Stimulated activated CD4-positive, alpha-beta T cell treated with anti-CD3 and anti-CD28 coated beads, Interleukin-4, amount 100 ng/mL, for 1 hour (primary cell): Measurements from ENCODE around the gene FMNL2.

Source experiments
- DNase-seq: peaks from one replicate; pipeline ENCODE4 v3.0.0-alpha.2; 2020

The FMNL2 gene

DNA sequence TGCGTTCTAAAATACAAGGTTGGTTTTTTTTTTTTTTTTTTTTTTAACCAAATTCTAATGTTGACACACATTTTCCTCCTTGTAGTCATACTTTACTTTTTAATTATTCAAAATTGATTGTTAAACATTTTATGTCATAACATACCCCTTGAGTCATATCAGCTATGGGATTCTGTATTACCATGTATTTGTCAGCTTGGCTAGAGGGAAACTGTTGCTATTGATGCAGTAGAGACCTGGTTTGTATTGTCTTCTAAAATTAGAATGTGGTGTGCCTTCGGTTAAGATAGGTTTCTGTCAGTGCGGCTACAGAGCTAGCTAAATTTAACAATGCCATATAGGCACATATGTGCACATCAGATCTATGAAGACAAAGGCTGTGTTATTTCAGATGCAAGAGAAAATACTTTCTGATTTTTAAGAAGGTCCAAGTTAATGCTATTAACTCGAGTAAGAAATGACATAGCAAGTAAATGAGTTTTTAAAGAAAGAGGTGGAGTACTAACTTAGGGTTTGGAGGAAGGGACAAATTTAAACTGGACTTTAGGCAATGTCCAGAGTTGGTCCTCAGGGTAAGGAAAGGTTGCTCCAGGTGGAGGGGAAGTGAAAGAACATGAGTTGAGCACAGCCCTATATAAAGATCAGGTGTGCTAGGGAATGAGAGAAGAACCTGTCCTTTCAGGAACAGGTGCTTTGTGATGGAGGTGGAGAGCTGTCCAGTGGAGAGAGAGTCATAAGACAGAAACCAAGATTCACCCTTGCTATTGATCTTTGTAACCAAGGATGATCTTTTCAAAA lies 230.0 kb downstream of the FMNL2 start:
- no peak for DNase-seq

DNA sequence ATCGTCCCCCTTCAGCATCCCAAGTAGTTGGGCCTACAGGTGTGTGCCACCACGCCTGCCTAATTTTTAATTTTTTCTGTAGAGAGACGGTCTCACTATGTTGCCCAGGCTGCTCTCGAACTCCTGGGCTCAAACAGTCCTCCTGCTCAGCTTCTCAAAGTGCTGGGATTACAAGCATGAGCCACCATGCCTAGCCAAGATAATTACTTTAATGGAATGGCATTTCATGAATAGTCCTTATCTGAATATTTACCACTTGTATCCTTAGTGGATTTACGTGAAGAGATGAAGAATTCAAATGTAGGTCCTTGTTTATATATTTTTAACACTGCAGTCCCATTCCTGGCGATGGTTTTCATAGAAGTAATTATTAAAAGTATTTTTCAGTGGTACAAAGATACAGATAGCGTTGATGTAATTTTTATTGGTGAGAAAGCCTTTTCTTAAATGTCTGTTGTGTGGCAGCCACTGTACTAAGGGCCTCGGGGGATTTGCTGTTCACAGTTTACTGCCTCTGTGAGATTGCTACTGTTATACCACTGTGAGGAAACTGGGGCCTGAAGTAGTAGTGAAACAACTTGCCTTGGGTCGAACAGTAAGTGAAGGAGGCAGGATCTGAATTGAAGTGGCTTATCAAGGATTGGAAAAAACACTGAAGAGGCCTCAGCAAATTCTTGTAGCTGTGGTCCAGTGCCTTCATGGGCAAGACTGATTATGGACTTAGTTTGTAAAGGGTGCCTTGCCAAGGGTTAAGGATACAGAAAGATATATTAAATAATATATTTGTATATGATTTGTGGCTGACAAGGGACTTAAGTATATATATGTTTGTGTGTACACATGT lies 231.1 kb downstream of the FMNL2 start:
- DNase-seq, result no peak

DNA sequence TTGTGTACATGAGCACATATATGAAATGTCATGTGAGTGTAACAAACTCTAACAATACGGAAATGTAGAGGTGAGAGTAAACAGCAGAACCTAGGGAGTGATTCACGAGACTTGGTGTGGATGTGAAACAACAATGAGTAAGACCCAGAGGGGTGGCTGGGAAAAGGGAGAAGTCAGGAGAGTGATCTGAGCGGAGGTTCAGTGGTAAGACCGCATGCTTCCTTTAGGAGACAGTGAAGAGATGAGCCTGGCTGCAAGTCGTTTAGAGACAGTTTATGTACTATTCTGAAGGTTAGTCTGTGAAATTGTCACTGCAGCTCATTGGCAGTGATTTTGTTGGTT lies 231.7 kb downstream of the FMNL2 start:
- DNase-seq, result no peak

DNA sequence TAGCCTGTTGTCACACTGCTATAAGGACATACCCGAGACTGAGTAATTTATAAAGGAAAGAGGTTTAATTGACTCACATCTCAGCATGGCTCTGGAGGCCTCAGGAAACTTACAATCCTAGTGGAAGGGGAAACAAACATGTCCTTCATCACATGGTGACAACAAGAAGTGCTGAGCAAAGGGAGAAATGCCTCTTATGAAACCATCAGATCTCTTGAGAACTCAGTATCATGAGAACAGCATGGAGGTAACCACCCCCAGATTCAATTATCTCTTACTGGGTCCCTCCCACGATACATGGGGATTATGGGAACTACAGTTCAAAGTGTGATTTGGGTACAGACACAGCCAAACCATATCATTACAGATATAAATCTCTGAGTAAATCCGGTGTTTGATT lies 233.6 kb downstream of the FMNL2 start:
- no peak for DNase-seq

DNA sequence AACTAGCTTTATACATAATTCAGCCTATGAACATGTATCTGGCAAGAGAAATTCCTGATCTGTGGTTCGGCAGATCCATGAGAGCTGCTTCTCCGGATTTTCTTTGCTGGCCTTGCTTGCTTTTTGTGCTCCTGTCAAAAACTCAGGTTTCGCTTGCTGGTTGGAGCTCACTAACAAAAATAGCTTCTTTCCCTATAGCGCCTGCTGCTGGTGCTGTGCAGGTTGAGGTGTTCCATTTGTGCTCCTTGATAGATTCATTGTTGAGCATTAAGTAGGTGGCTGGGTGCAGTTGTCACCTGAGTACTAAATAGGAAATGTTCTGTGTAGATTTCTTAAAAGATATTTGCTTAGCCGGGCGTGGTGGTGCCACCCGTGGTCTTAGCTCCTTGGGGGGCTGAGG lies 234.2 kb downstream of the FMNL2 start:
- DNase-seq, result no peak

DNA sequence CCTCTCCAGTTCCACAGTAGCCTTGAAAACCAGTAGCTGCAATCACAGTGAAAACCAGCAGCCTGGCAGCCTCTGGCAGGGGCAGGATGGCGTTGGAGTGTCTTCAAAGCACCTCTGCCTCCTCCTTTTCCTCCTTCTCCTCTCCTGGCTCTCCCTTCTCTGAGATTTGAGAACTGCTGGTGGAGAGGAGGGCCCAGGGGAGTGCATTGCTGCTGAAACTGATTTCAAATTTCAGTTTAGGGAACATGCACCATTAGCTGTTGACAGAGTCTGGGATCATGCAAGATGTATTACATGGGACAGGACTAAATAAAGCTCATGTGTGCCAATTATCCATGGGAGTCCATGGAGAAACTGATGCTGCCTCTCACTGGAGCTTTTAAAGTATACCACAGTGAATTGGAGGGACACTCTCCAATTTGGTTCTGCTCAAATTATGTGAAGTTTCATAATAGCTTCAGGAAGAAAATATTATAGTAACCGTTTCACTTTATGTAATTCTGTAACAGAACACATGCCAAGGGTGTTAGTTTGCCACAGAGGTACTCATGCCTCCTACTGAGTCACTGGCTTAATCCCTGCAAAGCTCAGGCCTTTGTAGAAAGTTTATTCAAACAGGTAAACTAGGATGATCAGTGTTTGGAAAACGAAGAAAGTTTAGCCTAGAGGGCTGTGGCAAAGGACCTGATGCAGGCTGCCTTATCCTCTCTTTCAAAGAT lies 236.2 kb downstream of the FMNL2 start:
- no peak for DNase-seq

DNA sequence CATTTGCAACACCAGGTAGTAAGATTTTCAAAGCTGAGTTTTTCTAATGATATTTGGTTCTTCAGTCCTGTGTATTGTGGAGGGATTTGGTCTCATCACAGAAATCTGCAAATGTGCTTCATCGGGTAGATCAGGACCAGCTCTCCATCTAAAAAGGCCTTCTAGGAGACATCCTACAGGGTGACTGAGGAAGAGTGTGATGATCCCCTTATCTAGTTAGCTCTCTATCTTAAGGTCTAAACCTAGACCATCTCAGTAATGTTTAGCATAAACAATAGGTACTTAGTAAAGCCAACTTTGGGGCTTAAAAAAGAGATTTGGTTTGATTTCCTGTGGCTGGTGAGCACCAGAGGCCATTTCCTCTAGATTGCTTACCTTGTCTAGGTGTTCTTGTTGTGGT lies 237.1 kb downstream of the FMNL2 start:
- DNase-seq, result no peak

DNA sequence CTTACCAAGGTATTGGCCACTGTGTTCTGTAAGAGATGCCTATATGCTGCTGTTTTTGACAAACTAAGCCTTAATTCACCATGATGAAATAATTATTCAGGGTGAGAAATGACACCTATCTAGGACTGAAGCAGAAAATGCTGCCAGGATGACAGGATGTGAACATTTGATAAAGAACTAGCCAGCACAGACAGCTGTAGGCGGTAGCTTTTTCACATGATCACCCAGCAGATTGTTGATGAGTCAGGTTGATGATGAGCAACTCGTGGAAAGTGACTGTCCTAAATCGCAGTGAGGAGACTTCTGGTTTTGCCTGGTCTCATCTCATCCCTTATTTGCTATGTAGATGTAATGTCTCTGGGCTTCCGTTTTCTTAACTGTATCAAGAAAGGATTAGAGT lies 238.2 kb downstream of the FMNL2 start:
- DNase-seq, result peak; percentile 6

DNA sequence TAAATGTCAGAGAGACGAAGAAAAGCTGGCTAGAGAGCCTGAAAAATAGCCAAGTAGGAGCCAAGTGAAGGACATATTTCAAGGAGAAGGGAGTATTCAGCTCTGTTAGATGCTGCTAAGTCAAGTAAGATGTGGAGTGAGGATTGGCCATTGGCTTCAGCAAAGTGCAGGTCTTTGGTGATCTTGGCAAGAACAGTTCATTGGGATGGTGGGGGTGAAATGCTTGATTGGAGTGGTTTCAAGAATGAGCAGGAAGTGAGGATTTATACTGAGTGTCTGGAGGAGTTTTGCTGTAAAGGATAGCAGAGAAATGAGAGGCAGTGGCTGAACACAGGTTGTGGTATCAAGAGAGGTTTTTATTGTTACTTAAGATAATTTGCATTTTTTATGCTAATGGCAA lies 242.6 kb downstream of the FMNL2 start:
- DNase-seq, result no peak

DNA sequence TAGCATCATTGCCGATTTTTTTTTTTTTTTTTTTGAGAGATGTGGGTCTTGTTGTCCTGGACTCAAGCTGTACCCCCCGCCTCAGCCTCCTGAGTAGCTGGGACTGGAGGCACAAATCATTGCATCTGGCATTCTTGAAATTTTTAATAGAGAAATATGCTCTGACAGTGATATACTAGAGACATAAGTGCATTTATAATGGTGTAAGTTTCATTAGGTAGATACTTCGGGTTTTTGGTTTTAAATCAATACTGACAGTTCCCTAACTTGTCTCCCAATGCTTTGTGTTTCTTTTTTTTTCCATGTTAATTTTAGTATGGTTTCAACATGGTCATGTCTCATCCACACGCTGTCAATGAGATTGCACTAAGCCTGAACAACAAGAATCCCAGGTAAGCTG lies 243.6 kb downstream of the FMNL2 start:
- DNase-seq, result no peak

DNA sequence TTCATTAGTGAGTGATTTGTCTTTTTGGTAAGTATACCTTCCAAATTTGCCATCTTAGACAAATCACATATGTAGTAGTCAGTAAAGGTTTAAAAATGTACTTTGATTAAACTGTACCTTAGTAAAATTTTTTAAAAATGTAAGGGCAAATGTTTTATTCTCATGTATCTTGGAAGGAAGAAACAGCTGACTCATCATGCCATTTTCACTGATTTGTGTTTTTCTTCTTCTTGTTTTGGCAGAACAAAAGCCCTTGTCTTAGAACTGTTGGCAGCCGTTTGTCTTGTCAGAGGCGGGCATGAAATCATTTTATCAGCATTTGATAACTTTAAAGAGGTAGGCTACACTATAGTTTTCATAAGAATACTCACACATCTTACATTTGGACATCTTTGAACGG lies 245.7 kb downstream of the FMNL2 start:
- DNase-seq, result no peak

DNA sequence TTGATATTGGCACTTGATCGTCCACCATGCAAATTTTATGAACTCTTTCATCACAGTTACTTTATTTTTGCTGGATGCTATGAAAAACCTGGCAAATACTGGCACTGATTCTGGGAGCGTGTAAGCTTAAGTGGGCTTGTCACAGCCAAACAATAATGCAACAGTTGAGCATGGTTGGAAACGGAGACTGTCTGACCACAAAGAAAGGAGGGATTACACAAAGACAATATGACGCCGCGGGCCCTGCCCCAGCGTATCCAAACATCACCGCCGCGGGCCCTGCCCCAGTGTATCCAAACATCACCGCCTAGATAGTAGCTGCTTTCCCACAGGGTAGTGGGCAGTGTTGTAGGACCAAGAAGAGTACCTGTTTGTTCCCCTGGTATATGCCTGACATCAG lies 246.4 kb downstream of the FMNL2 start:
- DNase-seq, result no peak

DNA sequence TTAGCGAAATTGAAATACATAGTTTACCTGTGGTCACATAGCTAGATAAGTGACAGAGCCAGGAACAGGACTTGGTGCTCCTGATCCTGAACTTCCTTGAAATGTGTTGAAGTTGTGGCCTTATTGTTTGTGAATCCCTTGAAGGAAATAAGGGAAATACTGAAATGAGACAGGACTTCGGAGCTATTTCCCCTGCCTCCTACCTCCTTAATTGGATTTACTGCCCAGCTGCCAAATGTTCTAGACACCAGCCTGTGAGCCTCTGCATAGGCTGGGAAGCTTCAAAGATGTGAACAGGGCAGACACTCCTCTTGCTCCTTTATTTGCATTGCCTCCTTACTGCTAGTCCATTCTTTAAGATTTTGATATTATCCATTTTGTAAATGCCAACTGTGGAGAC lies 247.1 kb downstream of the FMNL2 start:
- DNase-seq, result no peak

DNA sequence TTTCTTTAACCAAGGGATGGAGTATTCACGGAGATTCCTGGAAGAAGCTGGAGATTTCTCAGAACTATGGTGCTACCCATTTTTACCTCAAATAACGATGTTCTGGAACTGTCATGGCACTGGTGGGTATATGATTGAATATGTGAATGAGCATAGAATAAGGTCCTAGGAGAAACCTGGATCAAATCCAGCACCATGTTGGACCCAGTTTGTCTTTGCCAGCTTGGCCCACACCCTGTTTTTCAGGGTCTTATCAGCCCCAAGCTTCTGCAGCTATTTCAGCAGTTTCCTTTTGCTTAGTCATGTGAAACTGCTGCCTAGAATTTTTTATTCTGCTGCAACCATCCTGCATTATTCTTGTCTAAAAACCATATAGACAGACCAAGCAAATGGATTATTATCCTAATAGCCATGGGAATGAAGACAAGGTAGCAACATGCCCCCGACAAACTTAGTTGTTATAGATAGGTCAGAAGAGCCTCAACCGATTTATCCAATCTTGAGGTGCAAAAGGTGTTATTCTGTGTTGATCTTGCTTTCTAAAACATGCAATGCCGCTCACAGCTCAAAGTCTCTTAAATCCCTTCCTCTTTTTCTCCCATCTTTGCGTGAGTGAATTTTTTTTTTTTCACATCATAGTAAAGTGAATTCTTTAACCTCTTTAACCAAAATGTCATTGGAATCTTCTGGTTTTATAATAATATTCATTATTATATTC lies 248.7 kb downstream of the FMNL2 start:
- no peak for DNase-seq

DNA sequence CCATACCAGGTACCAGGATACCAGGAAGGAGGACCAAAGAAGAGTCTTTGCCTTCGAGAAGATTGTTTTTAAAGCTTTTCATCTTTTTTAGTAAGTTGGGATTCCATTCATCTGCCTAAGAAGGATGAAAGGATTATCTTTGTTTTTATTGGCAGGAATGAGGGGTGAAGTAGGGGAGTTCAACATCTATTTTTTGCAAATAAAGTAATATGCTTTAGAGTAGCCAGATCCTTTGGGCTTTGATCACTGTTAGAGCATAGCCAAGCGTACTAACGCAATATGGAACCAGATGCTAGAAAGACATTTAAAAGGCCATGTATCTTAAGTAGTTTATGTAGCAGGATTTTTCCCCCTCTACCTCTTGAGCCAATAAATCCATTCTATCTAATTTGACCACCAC lies 249.3 kb downstream of the FMNL2 start:
- DNase-seq, result no peak

DNA sequence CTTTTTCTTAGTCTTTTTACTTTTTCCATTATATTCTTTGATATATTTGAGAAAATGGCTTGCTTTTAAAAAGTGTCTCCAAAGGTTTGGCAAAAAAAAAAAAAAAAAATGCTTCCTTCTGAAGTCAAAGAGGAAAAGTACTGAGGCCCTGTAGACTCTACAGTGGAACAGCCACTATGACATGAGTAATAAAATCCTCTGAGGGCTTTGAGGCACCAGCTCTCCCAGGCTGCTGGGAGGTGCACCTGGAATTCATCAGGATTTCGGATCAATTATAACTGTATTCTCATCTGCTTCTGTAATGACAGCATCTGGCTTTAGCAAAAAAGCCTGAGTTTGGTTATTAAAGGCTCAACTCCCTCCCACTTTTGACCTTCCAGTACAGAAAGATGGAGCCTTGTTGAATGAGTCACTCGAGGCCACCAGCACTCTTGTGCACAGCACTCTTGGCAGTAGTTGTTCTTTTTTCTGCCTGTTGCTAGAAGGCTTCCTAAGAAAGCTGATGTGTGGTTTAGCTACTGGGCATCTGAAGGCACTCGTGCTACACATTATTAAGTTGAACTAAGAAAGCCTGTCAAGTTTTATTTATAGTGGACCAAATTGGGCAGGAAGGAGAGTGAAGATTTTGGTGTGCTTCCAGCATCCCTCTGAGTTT lies 251.0 kb downstream of the FMNL2 start:
- DNase-seq, result no peak

DNA sequence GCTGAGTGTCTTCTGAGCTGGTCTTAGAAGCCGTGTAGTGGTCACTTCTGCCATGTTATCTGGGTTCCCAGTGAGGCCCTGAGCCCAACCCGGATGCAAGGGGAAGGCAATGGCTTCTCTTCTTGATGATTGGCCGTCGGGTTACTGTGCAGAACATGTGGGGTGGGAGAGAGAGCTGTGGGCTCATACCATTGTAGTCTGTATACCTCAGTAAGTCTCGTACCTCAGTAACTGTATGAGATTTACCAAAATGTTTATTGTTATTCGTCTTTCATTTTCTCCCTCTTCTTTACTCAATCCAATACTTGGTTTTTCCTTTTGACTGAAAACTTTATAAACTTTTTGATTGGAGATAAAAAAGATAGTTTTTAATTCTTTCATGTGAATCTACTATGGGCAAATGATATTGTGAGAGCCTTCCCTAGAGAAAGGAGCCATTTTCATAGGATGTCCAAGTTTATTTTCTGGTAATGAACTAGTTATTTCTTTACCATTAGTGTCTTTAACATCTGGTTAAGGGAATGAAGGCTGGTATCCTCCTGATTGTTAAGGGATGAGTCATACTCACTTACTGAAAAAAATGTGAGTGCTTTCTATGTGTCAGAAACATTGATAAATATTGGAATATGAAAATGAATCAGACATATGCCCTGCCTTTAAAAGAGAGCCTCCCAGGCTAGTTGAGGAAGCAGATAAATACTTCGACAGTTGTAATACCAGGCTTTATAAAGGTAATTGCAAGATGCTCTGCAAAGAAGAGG lies 252.4 kb downstream of the FMNL2 start:
- no peak for DNase-seq

DNA sequence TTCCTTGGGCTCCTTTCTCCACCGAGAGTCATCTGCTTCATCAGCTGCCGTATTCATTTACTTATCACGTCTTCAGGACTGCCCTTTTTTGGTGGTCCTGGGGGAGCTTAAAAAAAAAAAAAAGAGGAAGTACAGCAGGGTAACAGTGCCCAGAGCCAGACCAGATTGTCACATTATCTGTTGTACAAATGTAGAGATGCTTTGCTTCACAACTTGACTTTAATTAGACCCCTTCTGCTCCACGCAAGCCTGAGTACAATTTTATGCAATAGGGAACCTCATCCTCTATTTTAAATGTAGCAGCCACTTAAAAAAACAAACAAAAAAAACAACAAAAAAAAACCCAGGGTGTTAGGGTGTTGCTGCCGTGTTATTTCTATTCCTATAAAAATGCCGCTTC lies 254.0 kb downstream of the FMNL2 start:
- DNase-seq, result no peak

DNA sequence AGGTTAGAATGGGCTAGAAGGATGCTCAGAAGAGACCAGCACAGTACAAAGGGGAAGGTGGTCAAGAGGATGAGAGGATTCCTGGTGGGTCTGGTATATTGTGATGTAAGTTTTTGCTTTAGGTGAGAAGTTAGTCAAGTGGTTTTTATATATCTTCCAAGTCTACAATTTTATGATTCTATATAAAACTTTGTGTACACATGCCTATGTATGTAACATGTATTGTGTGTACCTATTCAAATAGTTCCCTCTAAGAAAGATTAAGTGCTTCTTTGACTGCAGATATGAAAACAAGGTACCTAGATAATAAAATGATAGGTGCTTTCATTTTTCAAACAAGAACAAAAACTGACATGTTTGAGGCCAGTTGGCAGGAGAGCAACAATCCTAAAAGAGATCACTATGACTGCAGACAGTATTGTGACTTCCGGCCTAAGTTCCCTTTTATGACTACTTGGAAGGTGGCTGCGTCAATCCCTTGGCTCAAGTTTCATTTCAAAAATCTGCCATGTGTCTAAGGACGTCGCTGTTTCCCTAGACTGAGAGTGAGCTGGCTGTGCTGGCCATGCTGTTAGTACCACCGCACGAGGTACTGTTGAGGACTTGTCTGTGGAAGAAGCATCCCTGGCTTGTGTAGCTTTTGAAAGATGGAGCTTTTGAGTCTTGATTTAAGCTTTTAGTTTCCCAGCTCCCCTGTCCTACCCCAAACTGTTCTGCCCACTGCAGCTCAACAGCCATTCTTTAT lies 259.2 kb downstream of the FMNL2 start:
- DNase-seq, result no peak

DNA sequence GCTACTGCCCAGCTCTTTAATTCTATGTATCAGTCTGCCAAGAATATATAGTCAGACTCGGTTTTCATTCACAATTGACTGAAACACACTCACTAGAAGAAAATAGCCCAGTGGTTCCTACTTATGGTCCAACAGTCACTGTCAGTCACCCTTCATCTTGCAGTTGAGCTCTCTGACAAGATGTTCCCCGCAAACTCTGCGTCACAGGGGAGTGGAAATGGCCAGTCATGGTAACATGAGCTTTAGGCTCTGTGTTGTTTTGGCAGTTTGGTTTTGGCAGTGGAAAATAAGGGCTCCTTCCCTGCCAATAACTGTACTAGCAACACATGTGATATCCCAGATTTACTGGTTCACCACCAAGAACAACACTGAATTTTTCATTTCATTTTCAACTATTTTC lies 259.8 kb downstream of the FMNL2 start:
- no peak for DNase-seq
